ENCODE measurements around the gene LRRC37A3.
"Not testable (repeated sequence)": the region's sequence is repeated elsewhere in the genome, so short reads cannot be mapped to it uniquely, and the experiment has no call there.

The LRRC37A3 gene

GRCh38 chr17:64829824-64830630 is 89.3 kb downstream of the LRRC37A3 start:
- DNase-seq = not testable (repeated sequence)

GRCh38 chr17:64829068-64829467 is 90.2 kb downstream of the LRRC37A3 start:
- not testable (repeated sequence) for DNase-seq

- DNase-seq = not testable (repeated sequence)
Observed at GRCh38 chr17:64818904-64819303, 100.4 kb downstream of the LRRC37A3 start.

- not testable (repeated sequence) for DNase-seq
Observed at GRCh38 chr17:64815833-64816198, 103.5 kb downstream of the LRRC37A3 start.

GRCh38 chr17:64814993-64815832 is 104.1 kb downstream of the LRRC37A3 start:
- peak; percentile 2 for DNase-seq

- peak; percentile 3 for DNase-seq
Observed at GRCh38 chr17:64808178-64808977, 110.9 kb downstream of the LRRC37A3 start.
